BJ (cell line): Measurements from ENCODE around the gene ZNF681. TPM values are rescaled to one million over a fixed set of nuclear protein-coding genes. Genes with fewer than 3 reads are reported as not detected.

Experiments
- CTCF ChIA-PET: fragments of 350-600 bp; formaldehyde crosslinking; extraction: SDS; loops from one replicate; lab custom pipeline; 2021; ENCODE audit warnings: antibody characterized with exemption, inconsistent platforms; lab: Yijun Ruan, JAX
- POLR2A ChIA-PET: fragments of 300-600 bp; sonication (Branson Sonifier 250); formaldehyde crosslinking; extraction: SDS; loops from one replicate; lab custom pipeline; 2021; ENCODE audit warnings: antibody characterized with exemption; lab: Charles Lee
- DNase-seq: peaks from one replicate; pipeline ENCODE4 v3.0.0-alpha.2; 2011; ENCODE audit warnings: low read depth
- H3K27me3 ChIP-seq: 2 replicates; pipeline ENCODE4 v1.6.0; 2011; ENCODE audit warnings: low read length; ENCODE audit not compliant: control insufficient read depth, insufficient read depth
- H3K36me3 ChIP-seq: 2 replicates; pipeline ENCODE4 v1.5.1; 2011; ENCODE audit warnings: low read length; ENCODE audit not compliant: control insufficient read depth, insufficient read depth
- H3K4me3 ChIP-seq: 2 replicates; pipeline ENCODE4 v1.5.1; 2011; ENCODE audit warnings: low read depth, mild to moderate bottlenecking, control low read depth, low read length
- polyA plus RNA-seq: library from polyadenylated mRNA; depleted of rRNA; stranded (reverse); fragments of >200 nt; gene quantifications from 2 replicates; pipeline ENCODE4 v1.2.3, GENCODE V29; 2011
- TF ChIP-seq, protein P1 (sequence below): IDR thresholded peaks from 2 replicates; pipeline ENCODE4 v1.5.1; 2011; ENCODE audit warnings: low read depth, mild to moderate bottlenecking, control low read depth, inconsistent platforms, low read length, moderate library complexity; ENCODE audit not compliant: insufficient read depth

The ZNF681 gene
- polyA plus RNA-seq, 1 experiment: 0.04 TPM

- no peak for DNase-seq
- H3K36me3 ChIP-seq: no peaks in the 10 kb centered on the region
- H3K27me3 ChIP-seq: no peaks in the 10 kb centered on the region
- no peak overlapping the region for H3K4me3 ChIP-seq
- POLR2A ChIA-PET: no interaction called here
- CTCF ChIA-PET: interaction anchor here (0.6 kb wide), 1 partner anchor 360 kb away, joined by 4 read pairs; no protein-coding TSS in a partner anchor
- TF ChIP-seq, protein P1, sequence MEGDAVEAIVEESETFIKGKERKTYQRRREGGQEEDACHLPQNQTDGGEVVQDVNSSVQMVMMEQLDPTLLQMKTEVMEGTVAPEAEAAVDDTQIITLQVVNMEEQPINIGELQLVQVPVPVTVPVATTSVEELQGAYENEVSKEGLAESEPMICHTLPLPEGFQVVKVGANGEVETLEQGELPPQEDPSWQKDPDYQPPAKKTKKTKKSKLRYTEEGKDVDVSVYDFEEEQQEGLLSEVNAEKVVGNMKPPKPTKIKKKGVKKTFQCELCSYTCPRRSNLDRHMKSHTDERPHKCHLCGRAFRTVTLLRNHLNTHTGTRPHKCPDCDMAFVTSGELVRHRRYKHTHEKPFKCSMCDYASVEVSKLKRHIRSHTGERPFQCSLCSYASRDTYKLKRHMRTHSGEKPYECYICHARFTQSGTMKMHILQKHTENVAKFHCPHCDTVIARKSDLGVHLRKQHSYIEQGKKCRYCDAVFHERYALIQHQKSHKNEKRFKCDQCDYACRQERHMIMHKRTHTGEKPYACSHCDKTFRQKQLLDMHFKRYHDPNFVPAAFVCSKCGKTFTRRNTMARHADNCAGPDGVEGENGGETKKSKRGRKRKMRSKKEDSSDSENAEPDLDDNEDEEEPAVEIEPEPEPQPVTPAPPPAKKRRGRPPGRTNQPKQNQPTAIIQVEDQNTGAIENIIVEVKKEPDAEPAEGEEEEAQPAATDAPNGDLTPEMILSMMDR: no peak
Measured at GRCh38 chr19:23800271-23800670, 41.6 kb upstream of the ZNF681 start.

- TF ChIP-seq, protein P1: no peak
- POLR2A ChIA-PET: no interaction called here
- H3K4me3 ChIP-seq: no peak overlapping the region
- H3K36me3 ChIP-seq: no peaks in the 10 kb centered on the region
- DNase-seq: no peak
- no peaks in the 10 kb centered on the region for H3K27me3 ChIP-seq
- CTCF ChIA-PET: no interaction called here
Measured at GRCh38 chr19:23799321-23799720, 40.6 kb upstream of the ZNF681 start.

DNA sequence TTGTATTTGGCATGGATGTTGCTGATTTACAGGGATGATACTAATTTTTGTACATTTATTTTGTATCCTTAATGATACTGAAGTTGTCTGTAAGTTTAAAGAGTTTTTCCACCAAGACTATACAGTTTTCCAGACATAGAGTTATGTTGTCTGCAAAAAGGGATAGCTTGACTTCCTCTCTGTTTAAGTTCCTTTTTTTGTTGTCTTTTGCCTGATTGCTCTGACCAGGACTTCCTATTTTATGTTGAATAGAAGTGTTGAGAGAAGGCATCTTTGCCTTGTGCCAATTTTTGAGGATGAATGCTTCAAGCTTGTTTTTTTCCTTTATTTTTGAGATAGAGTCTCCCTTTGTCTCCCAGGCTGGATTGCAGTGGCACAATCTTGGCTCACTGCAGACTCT, 36.8 kb upstream of the ZNF681 start:
- DNase-seq: no peak
- ChIA-PET POLR2A (no interaction called here), CTCF (no interaction called here)
- no peak overlapping the region for H3K4me3 ChIP-seq
- no peaks in the 10 kb centered on the region for H3K27me3 ChIP-seq
- TF ChIP-seq, protein P1: no peak
- no peaks in the 10 kb centered on the region for H3K36me3 ChIP-seq

GRCh38 chr19:23792784-23793183, 34.1 kb upstream of the ZNF681 start:
- DNase-seq: no peak
- no peaks in the 10 kb centered on the region for H3K36me3 ChIP-seq
- H3K4me3 ChIP-seq: no peak overlapping the region
- no peaks in the 10 kb centered on the region for H3K27me3 ChIP-seq
- ChIA-PET CTCF (no interaction called here), POLR2A (no interaction called here)
- TF ChIP-seq, protein P1: no peak

- DNase-seq: no peak
- TF ChIP-seq, protein P1: no peak
- no peaks in the 10 kb centered on the region for H3K36me3 ChIP-seq
- ChIA-PET POLR2A (no interaction called here), CTCF (no interaction called here)
- no peaks in the 10 kb centered on the region for H3K27me3 ChIP-seq
- H3K4me3 ChIP-seq: no peak overlapping the region
Measured at GRCh38 chr19:23790641-23791488, 32.2 kb upstream of the ZNF681 start.
